NCI-H2227 treated with DMSO at 0.1 percent for 48 hours (cell line): ENCODE measurements around the gene PIWIL4.
A peak's percentile ranks its signal among the peaks of the same experiment; 100 is the strongest.

Experiments
- DNase-seq: peaks from one replicate; lab custom pipeline; 2025; lab: John Stamatoyannopoulos, UW

PIWIL4 gene

GRCh38 chr11:94567181-94567670 is at the start of gene PIWIL4:
TSS of gene PIWIL4 (plus strand) at chr11:94567368. CDS start at chr11:94567519, 151 bp downstream.
- DNase-seq: no peak

- no peak for DNase-seq
These were observed 48.9 kb upstream of the PIWIL4 start for GRCh38 chr11:94518300-94518699.

- peak; percentile 22 for DNase-seq
These were observed 47.6 kb upstream of the PIWIL4 start for GRCh38 chr11:94519478-94520084.

- no peak for DNase-seq
These were observed 45.5 kb upstream of the PIWIL4 start for GRCh38 chr11:94521684-94522083.

GRCh38 chr11:94524341-94524740 is 42.8 kb upstream of the PIWIL4 start:
- DNase-seq: no peak

- peak; percentile 22 for DNase-seq
These were observed 41.4 kb upstream of the PIWIL4 start for GRCh38 chr11:94525546-94526324.

- no peak for DNase-seq
These were observed 40.3 kb upstream of the PIWIL4 start for GRCh38 chr11:94526645-94527438.

- DNase-seq: no peak
These were observed 38.6 kb upstream of the PIWIL4 start for GRCh38 chr11:94528551-94528950.

- DNase-seq: no peak
These were observed 35.0 kb upstream of the PIWIL4 start for GRCh38 chr11:94532211-94532610.

GRCh38 chr11:94533206-94533605 is 34.0 kb upstream of the PIWIL4 start:
- DNase-seq: no peak

- no peak for DNase-seq
These were observed 33.2 kb upstream of the PIWIL4 start for GRCh38 chr11:94533696-94534630.

- DNase-seq: no peak
These were observed 30.8 kb upstream of the PIWIL4 start for GRCh38 chr11:94536386-94536785.

- DNase-seq: no peak
These were observed 30.1 kb upstream of the PIWIL4 start for GRCh38 chr11:94537031-94537600.

- no peak for DNase-seq
These were observed 27.7 kb upstream of the PIWIL4 start for GRCh38 chr11:94539420-94539819.

- peak; percentile 46 for DNase-seq
These were observed 23.2 kb upstream of the PIWIL4 start, which contains the start of gene FUT4 for GRCh38 chr11:94543695-94544645. TSS of gene FUT4 (plus strand) at chr11:94543921. CDS start at chr11:94544134, 213 bp downstream.

GRCh38 chr11:94544646-94545263 is 22.4 kb upstream of the PIWIL4 start:
- no peak for DNase-seq

GRCh38 chr11:94545264-94546161 is 21.7 kb upstream of the PIWIL4 start:
- no peak for DNase-seq

- DNase-seq: no peak
These were observed 21.1 kb upstream of the PIWIL4 start for GRCh38 chr11:94546162-94546470.

- DNase-seq: no peak
These were observed 20.3 kb upstream of the PIWIL4 start for GRCh38 chr11:94546886-94547285.
